GM12878 (cell line): ENCODE results near the gene IFI30.
A peak's percentile ranks its signal among the peaks of the same experiment; 100 is the strongest.

Experiments used
- CTCF ChIP-seq, 3 experiments: IDR thresholded peaks in 2 of 3; conservative IDR thresholded peaks in 1 of 3; 2 replicates each; pipeline ENCODE4 v1.5.1; 2011; ENCODE audit warnings: low read depth in 3 of 3, low read length in 3 of 3, mild to moderate bottlenecking in 3 of 3, control low read depth in 2 of 3, moderate library complexity in 2 of 3, inconsistent platforms in 1 of 3, mixed read lengths in 1 of 3; ENCODE audit not compliant: control insufficient read depth in 2 of 3, insufficient read depth in 1 of 3; ENCODE audit errors: extremely low read depth in 1 of 3
- ETV6 ChIP-seq, 2 experiments: fragments of 450-650 bp in 1 of 2; IDR thresholded peaks in 1 of 2; conservative IDR thresholded peaks in 1 of 2; 2 replicates each; pipeline ENCODE4 v1.6.1; 2014; ENCODE audit warnings: antibody characterized with exemption in 1 of 2, borderline replicate concordance in 1 of 2, low read depth in 1 of 2, mild to moderate bottlenecking in 1 of 2, moderate library complexity in 1 of 2
- NFYB ChIP-seq: IDR thresholded peaks from 2 replicates; pipeline ENCODE4 v1.6.1; 2011; ENCODE audit warnings: low read depth, mild to moderate bottlenecking, low read length, improper control_type of control experiment, moderate library complexity; ENCODE audit not compliant: insufficient read depth
- POLR2A ChIP-seq: IDR thresholded peaks from 2 replicates; pipeline ENCODE4 v1.6.1; 2011; ENCODE audit warnings: low read depth, mild to moderate bottlenecking, low read length
- POLR2AphosphoS5 ChIP-seq: IDR thresholded peaks from 2 replicates; pipeline ENCODE4 v1.6.1; 2011; ENCODE audit warnings: mild to moderate bottlenecking, low read length, inconsistent platforms
- SREBF2 ChIP-seq: IDR thresholded peaks from 2 replicates; pipeline ENCODE4 v1.6.1; 2012; ENCODE audit warnings: mild to moderate bottlenecking, low read length
- USF1 ChIP-seq: IDR thresholded peaks from 2 replicates; pipeline ENCODE4 v1.6.1; 2011; ENCODE audit warnings: borderline replicate concordance, low read depth, mild to moderate bottlenecking, moderate library complexity, mixed read lengths, low read length; ENCODE audit not compliant: insufficient read depth; ENCODE audit errors: extremely low read length
- YY1 ChIP-seq: IDR thresholded peaks from 2 replicates; pipeline ENCODE4 v1.6.1; 2011; ENCODE audit warnings: low read depth, mild to moderate bottlenecking, low read length
- ZNF384 ChIP-seq: IDR thresholded peaks from 2 replicates; pipeline ENCODE4 v1.6.1; 2012; ENCODE audit warnings: low read depth, mild to moderate bottlenecking, low read length, improper control_type of control experiment, borderline replicate concordance

- TF ChIP-seq YY1 (peak; percentile 1; the same call in 1 of the 2 replicates), CTCF (IDR thresholded peaks at IDR 0.05 in 2 of 3, conservative IDR thresholded peaks at IDR 0.05 in 1 of 3; ENCODE audit: control insufficient read depth in 2 of 3, extremely low read depth in 1 of 3, insufficient read depth in 1 of 3, low read depth in 3 of 3, low read length in 3 of 3) (no peak; a peak in 1 of 6 replicates), ETV6 (conservative IDR thresholded peaks at IDR 0.05 in 1 of 2, IDR thresholded peaks at IDR 0.05 in 1 of 2; ENCODE audit: borderline replicate concordance in 1 of 2, low read depth in 1 of 2) (no peak), POLR2A (peak; percentile 51), POLR2AphosphoS5 (0 out of 2 replicates have a peak, but pooled peaks have one; percentile 10), NFYB (no peak), USF1 (no peak), SREBF2 (no peak), ZNF384 (no peak)
These were observed 20.6 kb upstream of the IFI30 start, which contains the start of gene PIK3R2 for GRCh38 chr19:18152817-18153555.
